Measurements from ENCODE around the gene BBOX1.

Gene BBOX1

GRCh38 chr11:27025312-27025955, 15.2 kb upstream of the BBOX1 start:
- DNase-seq (ENCODE audit: low read depth in 3 of 3): no peak

- DNase-seq (ENCODE audit: low read depth in 3 of 3): no peak
These were observed 14.5 kb upstream of the BBOX1 start for GRCh38 chr11:27025957-27026733.

- no peak for DNase-seq (ENCODE audit: low read depth in 3 of 3)
These were observed 12.1 kb upstream of the BBOX1 start for GRCh38 chr11:27028561-27028965.

- no peak for DNase-seq (ENCODE audit: low read depth in 3 of 3)
These were observed 10.6 kb upstream of the BBOX1 start for GRCh38 chr11:27029966-27030365.

- DNase-seq (ENCODE audit: low read depth in 3 of 3): no peak
These were observed 8.9 kb upstream of the BBOX1 start for GRCh38 chr11:27031754-27032153.

GRCh38 chr11:27039873-27040272, 742 bp upstream of the BBOX1 start:
- no peak for DNase-seq (ENCODE audit: low read depth in 3 of 3)

- no peak for DNase-seq (ENCODE audit: low read depth in 3 of 3)
These were observed 705 bp downstream of the BBOX1 start for GRCh38 chr11:27041141-27041899.

GRCh38 chr11:27046956-27047355, 6.3 kb downstream of the BBOX1 start:
- DNase-seq (ENCODE audit: low read depth in 3 of 3): no peak

GRCh38 chr11:27052668-27053067, 12.1 kb downstream of the BBOX1 start:
- DNase-seq (ENCODE audit: low read depth in 3 of 3): no peak

GRCh38 chr11:27055065-27055682, 14.6 kb downstream of the BBOX1 start:
- no peak for DNase-seq (ENCODE audit: low read depth in 3 of 3)

GRCh38 chr11:27057091-27057780, 16.6 kb downstream of the BBOX1 start:
- DNase-seq (ENCODE audit: low read depth in 3 of 3): no peak

GRCh38 chr11:27058456-27058855, 17.8 kb downstream of the BBOX1 start:
- no peak for DNase-seq (ENCODE audit: low read depth in 3 of 3)

- DNase-seq (ENCODE audit: low read depth in 3 of 3): no peak
These were observed 18.8 kb downstream of the BBOX1 start for GRCh38 chr11:27059431-27059830.

- no peak for DNase-seq (ENCODE audit: low read depth in 3 of 3)
These were observed 20.3 kb downstream of the BBOX1 start for GRCh38 chr11:27060816-27061460.

GRCh38 chr11:27061461-27061821, 20.8 kb downstream of the BBOX1 start:
- DNase-seq (ENCODE audit: low read depth in 3 of 3): no peak

GRCh38 chr11:27064086-27064485, 23.5 kb downstream of the BBOX1 start:
- DNase-seq (ENCODE audit: low read depth in 3 of 3): no peak

- no peak for DNase-seq (ENCODE audit: low read depth in 3 of 3)
These were observed 34.6 kb downstream of the BBOX1 start for GRCh38 chr11:27075192-27075591.

GRCh38 chr11:27075655-27076054, 35.0 kb downstream of the BBOX1 start:
- no peak for DNase-seq (ENCODE audit: low read depth in 3 of 3)

GRCh38 chr11:27076121-27076589, 35.5 kb downstream of the BBOX1 start:
- no peak for DNase-seq (ENCODE audit: low read depth in 3 of 3)

GRCh38 chr11:27081056-27081455, 40.4 kb downstream of the BBOX1 start:
- no peak for DNase-seq (ENCODE audit: low read depth in 3 of 3)

- no peak for DNase-seq (ENCODE audit: low read depth in 3 of 3)
These were observed 42.6 kb downstream of the BBOX1 start for GRCh38 chr11:27083241-27083640.

Data from stimulated activated CD4-positive, alpha-beta T cell treated with anti-CD3 and anti-CD28 coated beads, TNF-alpha, amount 100 ng/mL, for 24 hours (primary cell).